ENCODE data around the gene EMID1.

DNA sequence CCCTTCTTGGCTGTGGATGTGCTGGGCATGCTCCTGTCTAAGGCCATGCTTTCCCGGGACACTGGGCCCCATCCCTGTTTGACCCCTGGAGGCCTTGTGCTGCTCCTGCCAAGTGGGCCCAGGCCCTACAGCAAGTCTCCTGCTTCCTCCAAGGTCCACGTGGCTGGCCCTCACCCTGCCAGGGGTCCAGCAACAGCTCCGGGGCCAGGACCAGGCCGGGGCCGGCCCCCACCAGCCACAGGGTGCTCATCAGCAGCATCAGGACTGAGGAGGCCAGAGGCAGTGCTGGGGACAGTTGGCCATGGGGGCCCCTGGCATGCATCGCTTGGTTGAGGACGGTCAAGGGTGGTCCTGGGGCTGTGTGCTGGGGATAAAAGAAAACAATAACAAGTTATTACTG is 59.6 kb downstream of the EMID1 start:
- TF ChIP-seq CTCF (IDR thresholded peaks at IDR 0.05): no peak
- no peak for TF ChIP-seq POLR2A (IDR thresholded peaks at IDR 0.05)

Measured in testis (tissue), 2 donors.